Choroid plexus epithelial cell (primary cell): ENCODE measurements around the gene OLFML2B.
"Not testable (repeated sequence)": the region's sequence is repeated elsewhere in the genome, so short reads cannot be mapped to it uniquely, and the experiment has no call there.

Experiments used
- DNase-seq: peaks from one replicate; pipeline ENCODE4 v3.0.0-alpha.2; 2010; ENCODE audit warnings: low read depth
- H3K4me3 ChIP-seq: 2 replicates; pipeline ENCODE4 v1.5.1; 2011; ENCODE audit warnings: low read depth, mild to moderate bottlenecking, control low read depth, low read length, moderate library complexity
- TF ChIP-seq, protein P1 (sequence below): conservative IDR thresholded peaks from 2 replicates; pipeline ENCODE4 v1.5.1; 2011; ENCODE audit warnings: low read depth, mild to moderate bottlenecking, control low read depth, inconsistent platforms, low read length, moderate library complexity

OLFML2B gene

DNA sequence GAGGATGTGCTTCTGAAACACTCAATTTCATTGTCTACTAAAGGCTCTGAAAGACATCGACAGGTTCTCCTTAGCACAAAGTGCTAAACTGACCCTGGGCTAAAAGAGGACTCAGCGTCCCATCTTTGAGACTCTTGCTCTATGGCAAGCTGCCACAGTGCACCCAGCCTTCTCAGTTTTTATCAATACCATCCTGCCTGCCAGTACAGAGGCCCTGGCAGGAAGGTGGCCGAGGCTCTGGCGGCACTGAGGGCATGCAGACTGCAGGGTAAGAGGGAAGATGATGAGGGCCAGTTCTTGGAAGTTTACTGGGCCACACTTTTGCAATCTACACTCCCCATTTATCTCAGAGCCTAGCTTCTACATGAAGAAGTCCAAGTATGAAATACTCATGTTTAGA lies 5.3 kb downstream of the OLFML2B start:
- no peak for DNase-seq

DNA sequence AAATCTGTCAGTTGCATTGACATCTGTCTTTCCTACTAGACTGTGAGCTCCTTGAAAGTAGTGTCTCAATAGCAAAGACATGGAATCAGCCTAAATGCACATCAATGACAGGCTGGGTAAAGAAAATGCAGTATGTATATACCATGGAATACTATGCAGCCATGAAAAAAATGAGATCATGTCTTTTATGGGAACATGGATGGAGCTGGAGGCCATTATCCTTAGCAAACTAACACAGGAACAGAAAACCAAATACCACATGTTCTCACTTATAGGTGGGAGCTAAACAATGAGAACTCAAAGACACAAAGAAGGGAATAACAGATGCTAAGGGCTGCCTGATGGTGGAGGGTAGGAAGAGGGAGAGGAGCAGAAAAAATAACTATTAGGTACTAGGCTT lies 5.9 kb downstream of the OLFML2B start:
- not testable (repeated sequence) for DNase-seq, H3K4me3 ChIP-seq

More for the DNA sequence above, 5.3 kb downstream of the OLFML2B start:
- TF ChIP-seq, protein P1, sequence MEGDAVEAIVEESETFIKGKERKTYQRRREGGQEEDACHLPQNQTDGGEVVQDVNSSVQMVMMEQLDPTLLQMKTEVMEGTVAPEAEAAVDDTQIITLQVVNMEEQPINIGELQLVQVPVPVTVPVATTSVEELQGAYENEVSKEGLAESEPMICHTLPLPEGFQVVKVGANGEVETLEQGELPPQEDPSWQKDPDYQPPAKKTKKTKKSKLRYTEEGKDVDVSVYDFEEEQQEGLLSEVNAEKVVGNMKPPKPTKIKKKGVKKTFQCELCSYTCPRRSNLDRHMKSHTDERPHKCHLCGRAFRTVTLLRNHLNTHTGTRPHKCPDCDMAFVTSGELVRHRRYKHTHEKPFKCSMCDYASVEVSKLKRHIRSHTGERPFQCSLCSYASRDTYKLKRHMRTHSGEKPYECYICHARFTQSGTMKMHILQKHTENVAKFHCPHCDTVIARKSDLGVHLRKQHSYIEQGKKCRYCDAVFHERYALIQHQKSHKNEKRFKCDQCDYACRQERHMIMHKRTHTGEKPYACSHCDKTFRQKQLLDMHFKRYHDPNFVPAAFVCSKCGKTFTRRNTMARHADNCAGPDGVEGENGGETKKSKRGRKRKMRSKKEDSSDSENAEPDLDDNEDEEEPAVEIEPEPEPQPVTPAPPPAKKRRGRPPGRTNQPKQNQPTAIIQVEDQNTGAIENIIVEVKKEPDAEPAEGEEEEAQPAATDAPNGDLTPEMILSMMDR: no peak
- no peak overlapping the region for H3K4me3 ChIP-seq

- DNase-seq: no peak
- TF ChIP-seq, protein P1: no peak
- H3K4me3 ChIP-seq: no peak overlapping the region
Observed at GRCh38 chr1:162016631-162017030, 7.0 kb downstream of the OLFML2B start.

GRCh38 chr1:162015196-162015595 lies 8.5 kb downstream of the OLFML2B start:
- TF ChIP-seq, protein P1: no peak
- H3K4me3 ChIP-seq: no peak overlapping the region
- no peak for DNase-seq

GRCh38 chr1:162014202-162014601 lies 9.5 kb downstream of the OLFML2B start:
- no peak overlapping the region for H3K4me3 ChIP-seq
- TF ChIP-seq, protein P1: no peak
- no peak for DNase-seq

GRCh38 chr1:162013289-162013688 lies 10.4 kb downstream of the OLFML2B start:
- no peak for DNase-seq
- no peak overlapping the region for H3K4me3 ChIP-seq
- TF ChIP-seq, protein P1: no peak

DNA sequence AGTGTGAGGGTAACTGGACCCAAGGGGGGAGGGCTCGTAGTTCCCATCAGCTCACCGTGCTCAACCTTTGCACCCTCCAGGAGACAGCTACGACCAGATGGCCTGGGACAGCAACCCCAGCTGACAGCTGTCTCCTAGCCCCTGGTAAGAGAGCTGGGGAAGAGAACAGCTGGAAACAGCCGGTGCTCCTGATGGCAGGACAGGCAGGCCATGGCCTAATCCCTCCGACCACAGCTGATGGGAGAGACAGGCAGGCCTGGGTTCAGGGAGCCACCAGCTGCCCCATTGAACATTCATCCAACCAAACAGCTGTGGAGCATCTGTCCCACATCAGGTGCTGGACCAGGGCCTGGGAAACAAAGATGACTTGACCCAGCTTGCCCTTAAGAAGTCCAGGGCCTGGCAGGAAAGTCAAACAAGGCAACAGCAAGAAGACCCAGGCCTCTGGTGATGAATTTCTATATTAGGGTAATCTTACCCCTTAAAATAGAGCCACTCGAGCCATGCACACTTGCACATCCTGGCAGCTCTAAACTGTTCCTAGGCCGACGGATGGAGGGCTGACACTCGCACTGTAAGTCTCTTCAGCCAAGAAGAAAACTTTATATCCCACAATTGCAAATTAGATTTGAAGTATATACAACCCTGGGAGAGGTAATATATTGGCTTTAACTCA lies 12.2 kb downstream of the OLFML2B start:
- TF ChIP-seq, protein P1: no peak
- no peak overlapping the region for H3K4me3 ChIP-seq
- no peak for DNase-seq
